Measurements from ENCODE around the gene PLS3. TPM values are rescaled to one million over a fixed set of nuclear protein-coding genes. Genes with fewer than 3 reads are reported as not detected.

The PLS3 gene
- 100 to 1,000 TPM; 466 to 474 TPM for total RNA-seq

GRCh38 chrX:115560978-115561604, at the start of gene PLS3:
PLS3 (plus strand) TSS chrX:115561174; CDS start chrX:115610251, 49,077 bp downstream.
- Histone ChIP-seq H3K27me3 (replicated peaks; ENCODE audit: insufficient read depth) (no peaks in the 10 kb centered on the region), H3K9me3 (no peaks in the 10 kb centered on the region), H3K27ac (peak within 1 kb of the TSS; percentile 95 to 96), H3K36me3 (no peaks in the 10 kb centered on the region), H3K4me3 (peak within 1 kb of the TSS; percentile 90), H3K4me1 (ENCODE audit: control insufficient read depth in 1 of 2, low read depth in 2 of 2) (peaks cover 0 to 7% of the 10 kb centered on the region in 2 donors)
- TF ChIP-seq CTCF (IDR thresholded peaks at IDR 0.05): no peak
- DNase-seq (ENCODE audit: low spot score): peak; percentile 36
- peak; percentile 51 for ATAC-seq (ENCODE audit: insufficient number of reproducible peaks, low FRiP score, low read depth)

- Histone ChIP-seq H3K9me3 (no peaks in the 10 kb centered on the region), H3K4me3 (no peak overlapping the region), H3K27ac (no peak overlapping the region), H3K36me3 (no peaks in the 10 kb centered on the region), H3K4me1 (ENCODE audit: control insufficient read depth in 1 of 2, low read depth in 2 of 2) (no peaks in the 10 kb centered on the region), H3K27me3 (replicated peaks; ENCODE audit: insufficient read depth) (no peaks in the 10 kb centered on the region)
- TF ChIP-seq CTCF (IDR thresholded peaks at IDR 0.05): no peak
- ATAC-seq (ENCODE audit: insufficient number of reproducible peaks, low FRiP score, low read depth): no peak
- DNase-seq (ENCODE audit: low spot score): no peak
Observed at GRCh38 chrX:115518113-115518512, 42.9 kb upstream of the PLS3 start.

- Histone ChIP-seq H3K4me3 (no peak overlapping the region), H3K27ac (no peak overlapping the region), H3K27me3 (replicated peaks; ENCODE audit: insufficient read depth) (no peaks in the 10 kb centered on the region), H3K9me3 (no peaks in the 10 kb centered on the region), H3K4me1 (ENCODE audit: control insufficient read depth in 1 of 2, low read depth in 2 of 2) (no peaks in the 10 kb centered on the region), H3K36me3 (no peaks in the 10 kb centered on the region)
- no peak for DNase-seq (ENCODE audit: low spot score)
- TF ChIP-seq CTCF (IDR thresholded peaks at IDR 0.05): no peak
- no peak for ATAC-seq (ENCODE audit: insufficient number of reproducible peaks, low FRiP score, low read depth)
Observed at GRCh38 chrX:115521741-115522140, 39.2 kb upstream of the PLS3 start.

- H3K27ac ChIP-seq: no peak overlapping the region
- DNase-seq (ENCODE audit: low spot score): no peak
- TF ChIP-seq CTCF (IDR thresholded peaks at IDR 0.05): no peak
Observed at GRCh38 chrX:115522952-115523351, 38.0 kb upstream of the PLS3 start.

GRCh38 chrX:115525486-115525885, 35.5 kb upstream of the PLS3 start:
- no peaks in the 10 kb centered on the region for H3K9me3 ChIP-seq
- DNase-seq (ENCODE audit: low spot score): no peak
- no peak for TF ChIP-seq CTCF (IDR thresholded peaks at IDR 0.05)
- ATAC-seq (ENCODE audit: insufficient number of reproducible peaks, low FRiP score, low read depth): no peak
- H3K4me3 ChIP-seq: no peak overlapping the region
- H3K27me3 ChIP-seq (replicated peaks; ENCODE audit: insufficient read depth): no peaks in the 10 kb centered on the region
- H3K36me3 ChIP-seq: no peaks in the 10 kb centered on the region
- no peaks in the 10 kb centered on the region for H3K4me1 ChIP-seq (ENCODE audit: control insufficient read depth in 1 of 2, low read depth in 2 of 2)
- no peak overlapping the region for H3K27ac ChIP-seq

More at GRCh38 chrX:115522952-115523351, 38.0 kb upstream of the PLS3 start:
- H3K4me1 ChIP-seq (ENCODE audit: control insufficient read depth in 1 of 2, low read depth in 2 of 2): no peaks in the 10 kb centered on the region
- no peaks in the 10 kb centered on the region for H3K36me3 ChIP-seq
- H3K4me3 ChIP-seq: no peak overlapping the region
- ATAC-seq (ENCODE audit: insufficient number of reproducible peaks, low FRiP score, low read depth): no peak
- H3K9me3 ChIP-seq: no peaks in the 10 kb centered on the region
- H3K27me3 ChIP-seq (replicated peaks; ENCODE audit: insufficient read depth): no peaks in the 10 kb centered on the region
